Kidney (tissue), 14 donors: ENCODE results near the gene OR10AD1. TPM values are rescaled to one million over a fixed set of nuclear protein-coding genes. Genes with fewer than 3 reads are reported as not detected.
"Not testable (repeated sequence)": the region's sequence is repeated elsewhere in the genome, so short reads cannot be mapped to it uniquely, and the experiment has no call there.

Source experiments
- DNase-seq, 5 donors: peaks; one replicate each; pipeline ENCODE4 v3.0.0-alpha.2; 2013 to 2020
- FAIRE-seq: peaks from 2 replicates; lab custom pipeline; 2012; peaks lifted over from hg19 to GRCh38; lab: Jason Lieb, UNC
- H3K27ac ChIP-seq, 2 donors: one replicate each; pipeline ENCODE4 v1.7.0; 2013; ENCODE audit warnings: low read depth in 2 of 2, low read length in 2 of 2, inconsistent platforms in 1 of 2
- H3K27me3 ChIP-seq: one replicate; pipeline ENCODE4 v1.7.1; 2013; ENCODE audit warnings: low read length, inconsistent platforms; ENCODE audit not compliant: control insufficient read depth, insufficient read depth
- H3K36me3 ChIP-seq, 3 donors: one replicate each; pipeline versions ENCODE4 v1.7.0 to v1.7.1; 2013; ENCODE audit warnings: low read length in 3 of 3, control low read depth in 1 of 3, inconsistent platforms in 1 of 3; ENCODE audit not compliant: insufficient read depth in 3 of 3, control insufficient read depth in 2 of 3
- H3K4me1 ChIP-seq, 3 donors: one replicate each; pipeline versions ENCODE4 v1.7.0 to v1.7.1; 2013; ENCODE audit warnings: low read length in 3 of 3, inconsistent platforms in 1 of 3, low read depth in 1 of 3; ENCODE audit not compliant: control insufficient read depth in 2 of 3, insufficient read depth in 2 of 3
- H3K4me3 ChIP-seq, 3 donors: one replicate each; pipeline versions ENCODE4 v1.7.0 to v1.8.1; 2013; ENCODE audit warnings: low read length in 3 of 3, control low read depth in 1 of 3, inconsistent platforms in 1 of 3
- H3K9ac ChIP-seq, 3 donors: one replicate each; pipeline versions ENCODE4 v1.7.0 to v1.7.1; 2013; ENCODE audit warnings: low read length in 3 of 3, control low read depth in 1 of 3, inconsistent platforms in 1 of 3
- H3K9me3 ChIP-seq, 3 donors: one replicate each; pipeline versions ENCODE4 v1.7.0 to v1.7.1; 2013; ENCODE audit warnings: low read length in 3 of 3, control low read depth in 1 of 3, inconsistent platforms in 1 of 3; ENCODE audit not compliant: control insufficient read depth in 2 of 3, insufficient read depth in 1 of 3
- CTCF ChIP-seq: IDR thresholded peaks from 3 replicates; pipeline ENCODE4 v1.5.1; 2012; ENCODE audit warnings: mild to moderate bottlenecking, moderate library complexity, borderline replicate concordance; ENCODE audit not compliant: insufficient read depth; ENCODE audit errors: extremely low read depth
- intact Hi-C: fragments of 100-400 bp; cut with DNase I; formaldehyde crosslinking; loops from one replicate; pipeline ENCODE4 v1.11.1; 2022
- polyA plus RNA-seq: library from polyadenylated mRNA; stranded (reverse); fragments of 350-450 nt; fragmentation: Illumina TruSeq; extraction: RNeasy Lipid Tissue Mini Kit (QIAGEN cat#74804); gene quantifications from one replicate; pipeline ENCODE4 v1.2.3, GENCODE V29; 2014; ENCODE audit warnings: low read depth, low replicate concordance; ENCODE audit not compliant: insufficient read depth
- total RNA-seq: library from RNA; stranded (reverse); fragmentation: NEBNext Ultra II Directional; extraction: Animal tissue kit (Norgen Biotek cat#: 25700); gene quantifications from one replicate; pipeline ENCODE4 v1.2.1, GENCODE V29; 2021
- donor health status: control.
- donor health status: control.
- donor health status: control.
- donor health status: control.
- donor health status: control.
- donor health status: DM: yes; HTN: yes; CAD: no.
- donor health status: Normal renal cell carcinoma (clear cell type).

Gene OR10AD1
- total and polyA plus RNA-seq, 2 donors from 2014 or later, result not detected

DNA sequence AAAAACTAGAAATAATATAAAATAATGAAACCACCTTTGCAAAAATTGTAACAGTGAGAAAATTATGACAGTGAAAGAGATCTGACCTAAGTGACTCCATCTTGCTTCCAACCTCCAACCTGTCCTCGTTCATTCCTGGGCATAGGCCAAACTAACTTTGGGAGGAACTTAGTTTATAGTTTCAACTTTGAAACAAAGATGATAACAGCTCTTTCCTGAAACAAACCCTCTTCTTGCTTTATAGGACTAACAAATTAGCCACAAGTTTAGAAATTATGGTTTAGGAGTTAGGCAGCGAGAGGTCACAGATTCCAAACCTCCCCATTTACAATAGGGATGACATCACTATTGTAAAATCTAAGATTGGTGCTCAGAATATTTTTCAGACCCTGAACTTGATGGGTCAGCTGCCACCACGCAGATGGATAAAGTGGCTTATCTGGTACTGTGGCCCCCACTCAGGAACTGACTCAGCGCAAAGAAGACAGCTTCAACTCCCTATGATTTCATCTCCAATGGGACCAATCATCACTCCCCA, 32.8 kb upstream of the OR10AD1 start:
- FAIRE-seq, result no peak

GRCh38 chr12:48231169-48231958, 28.3 kb upstream of the OR10AD1 start:
- H3K4me1 ChIP-seq, H3K4me3 ChIP-seq, H3K27me3 ChIP-seq, H3K27ac ChIP-seq, H3K36me3 ChIP-seq, H3K9ac ChIP-seq, FAIRE-seq, H3K9me3 ChIP-seq, DNase-seq, intact Hi-C loops: not testable (repeated sequence)

More for the DNA sequence above, 32.8 kb upstream of the OR10AD1 start:
- H3K9me3 ChIP-seq, result peaks cover 0 to 3% (median 0%) of the 10 kb centered on the region in 3 donors
- no peak overlapping the region for H3K9ac ChIP-seq
- no peak overlapping the region for H3K27ac ChIP-seq
- intact Hi-C loops, result no loop called here
- no peak for TF ChIP-seq CTCF
- H3K4me1 ChIP-seq, result no peaks in the 10 kb centered on the region
- no peak for DNase-seq
- no peaks in the 10 kb centered on the region for H3K27me3 ChIP-seq
- H3K4me3 ChIP-seq, result no peak overlapping the region
- H3K36me3 ChIP-seq, result no peaks in the 10 kb centered on the region

- intact Hi-C loops, H3K27me3 ChIP-seq, DNase-seq, FAIRE-seq, H3K4me1 ChIP-seq, H3K27ac ChIP-seq, H3K4me3 ChIP-seq, H3K9ac ChIP-seq, H3K9me3 ChIP-seq, H3K36me3 ChIP-seq: not testable (repeated sequence)
Observed at GRCh38 chr12:48224533-48224932, 21.4 kb upstream of the OR10AD1 start.

GRCh38 chr12:48221645-48222044, 18.6 kb upstream of the OR10AD1 start:
- Histone ChIP-seq H3K4me3 (no peak overlapping the region), H3K27me3 (no peaks in the 10 kb centered on the region), H3K9me3 (no peaks in the 10 kb centered on the region), H3K4me1 (no peaks in the 10 kb centered on the region), H3K27ac (no peak overlapping the region), H3K36me3 (no peaks in the 10 kb centered on the region), H3K9ac (no peak overlapping the region)
- DNase-seq, result peak in 2 of 5 donors; percentile 5 to 36
- TF ChIP-seq CTCF, result no peak
- intact Hi-C loops, result no loop called here
- FAIRE-seq, result no peak
